Measurements from ENCODE around the gene WDR37. TPM values are rescaled to one million over a fixed set of nuclear protein-coding genes. Genes with fewer than 3 reads are reported as not detected.

The WDR37 gene
- total and polyA plus RNA-seq, 9 of the 15 experiments (the other 6 are each of a cell fraction or from before 2014, with no cell fraction given), result 2.3 to 11.6 (median 6.7) TPM

GRCh38 chr10:1059902-1060301 lies 3.7 kb downstream of the WDR37 start (continued):
- TF ChIP-seq CHD7 (IDR thresholded peaks at IDR 0.05; ENCODE audit: low read depth, low read length) (no peak), SAFB (IDR thresholded peaks at IDR 0.05; ENCODE audit: borderline replicate concordance, low read depth, low read length) (no peak), HDAC1 (IDR thresholded peaks at IDR 0.05) (no peak), U2AF2 (optimal IDR thresholded peaks at IDR 0.05; ENCODE audit: low read depth, low read length) (no peak), HMBOX1 (IDR thresholded peaks at IDR 0.05) (no peak), CHD4 (IDR thresholded peaks at IDR 0.05; ENCODE audit: insufficient read depth, insufficient replicate concordance, low read depth, low read length, poor library complexity, severe bottlenecking) (no peak), ZNF696 (CRISPR knock-in tag; conservative IDR thresholded peaks at IDR 0.05) (no peak), PBX2 (CRISPR knock-in tag; IDR thresholded peaks at IDR 0.05; ENCODE audit: low read depth) (no peak), PBX2 (tag; conservative IDR thresholded peaks at IDR 0.05; ENCODE audit: low read depth) (no peak)

Measured in K562 (cell line).